GM12878 (cell line): ENCODE results near the gene SLC27A5. TPM values are rescaled to one million over a fixed set of nuclear protein-coding genes. Genes with fewer than 3 reads are reported as not detected.

Experiments
- ATAC-seq: fragments of 200-7000 bp; cut with Tn5 transposase; 3 replicates; pipeline ENCODE4 v1.9.1; 2020; ENCODE audit warnings: mild to moderate bottlenecking, moderate library complexity
- BruUV-seq: library from RNA; stranded (reverse); fragments of 400-500 nt; replicated peaks from 2 replicates; lab custom pipeline; 2021; lab: Mats Ljungman, UMichigan
- CTCF ChIA-PET: fragments of 300-600 bp; sonication (Branson Sonifier 250); formaldehyde crosslinking; extraction: SDS; loops from one replicate; lab custom pipeline; 2021; ENCODE audit warnings: inconsistent platforms; lab: Yijun Ruan, JAX
- POLR2A ChIA-PET: fragments of 350-600 bp; formaldehyde crosslinking; extraction: SDS; loops from one replicate; lab custom pipeline; 2021; ENCODE audit warnings: inconsistent platforms; lab: Charles Lee
- RAD21 ChIA-PET: fragments of 300-600 bp; sonication (Branson Sonifier 250); formaldehyde crosslinking; loops from one replicate; lab custom pipeline; 2023; ENCODE audit warnings: antibody characterized with exemption; ENCODE audit not compliant: unreplicated experiment; lab: Charles Lee
- SMC1A ChIA-PET: fragments of 300-600 bp; sonication (Branson Sonifier 250); formaldehyde crosslinking; loops from one replicate; lab custom pipeline; 2023; ENCODE audit not compliant: unreplicated experiment, uncharacterized antibody; lab: Charles Lee
- DNase-seq: peaks from one replicate; pipeline ENCODE4 v3.0.0-alpha.2; 2011; ENCODE audit warnings: low read depth, low spot score
- FAIRE-seq: peaks from 3 replicates; lab custom pipeline; 2011; peaks lifted over from hg19 to GRCh38; lab: Jason Lieb, UNC
- H2AFZ ChIP-seq: 2 replicates; pipeline ENCODE4 v1.6.0; 2011; ENCODE audit warnings: low read depth, low read length, control low read depth; ENCODE audit not compliant: control insufficient read depth
- H3K27ac ChIP-seq: 2 replicates; pipeline ENCODE4 v1.5.1; 2011; ENCODE audit warnings: control low read depth; ENCODE audit not compliant: control insufficient read depth, insufficient read depth
- H3K27me3 ChIP-seq, 2 experiments: replicated peaks in 1 of 2; 2 replicates each; pipeline versions ENCODE4 v1.6.0 to v1.6.1; 2011; ENCODE audit warnings: low read length in 1 of 2; ENCODE audit not compliant: control insufficient read depth in 2 of 2, insufficient read depth in 2 of 2
- H3K36me3 ChIP-seq, 2 experiments: 2 replicates each; pipeline ENCODE4 v1.5.1; 2011; ENCODE audit warnings: low read length in 1 of 2; ENCODE audit not compliant: control insufficient read depth in 2 of 2, insufficient read depth in 2 of 2
- H3K4me1 ChIP-seq: 2 replicates; pipeline ENCODE4 v1.6.1; 2011; ENCODE audit warnings: mild to moderate bottlenecking, low read length, moderate library complexity, mixed read lengths; ENCODE audit not compliant: control insufficient read depth, insufficient read depth
- H3K4me2 ChIP-seq: 2 replicates; pipeline ENCODE4 v1.6.0; 2011; ENCODE audit warnings: control low read depth; ENCODE audit not compliant: control insufficient read depth, insufficient read depth
- H3K4me3 ChIP-seq: fragments of 200-600 bp; sonication (generic); 2 replicates; pipeline ENCODE4 v1.5.1; 2016
- H3K79me2 ChIP-seq: 2 replicates; pipeline ENCODE4 v1.6.0; 2011; ENCODE audit warnings: low read length; ENCODE audit not compliant: control insufficient read depth, insufficient read depth
- H3K9ac ChIP-seq: 2 replicates; pipeline ENCODE4 v1.8.0; 2011; ENCODE audit warnings: low read length, control low read depth, mixed read lengths; ENCODE audit not compliant: control insufficient read depth, insufficient read depth
- H3K9me3 ChIP-seq: replicated peaks from 3 replicates; pipeline ENCODE4 v1.5.1; 2011; ENCODE audit warnings: mild to moderate bottlenecking, low read length; ENCODE audit not compliant: control insufficient read depth, insufficient read depth
- H4K20me1 ChIP-seq: 2 replicates; pipeline ENCODE4 v1.6.0; 2011; ENCODE audit not compliant: control insufficient read depth, insufficient read depth
- MAX ChIP-seq: IDR thresholded peaks from 2 replicates; pipeline ENCODE4 v1.6.1; 2012; ENCODE audit warnings: low read depth, low read length, improper control_type of control experiment
- POLR2A ChIP-seq: IDR thresholded peaks from 2 replicates; pipeline ENCODE4 v1.6.1; 2011; ENCODE audit warnings: low read depth, mild to moderate bottlenecking, low read length
- RAD21 ChIP-seq: IDR thresholded peaks from 2 replicates; pipeline ENCODE4 v1.6.1; 2011; ENCODE audit warnings: mild to moderate bottlenecking, low read depth, low read length, moderate library complexity; ENCODE audit not compliant: insufficient read depth
- WGBS: methylation state at CpG from one replicate; pipeline ENCODE4 v1.1.6; 2016; ENCODE audit warnings: low lambda C conversion rate; ENCODE audit not compliant: insufficient replicate concordance, insufficient coverage; ENCODE audit errors: missing lambda C conversion rate; 5-methylcytosine and 5-hydroxymethylcytosine counted together
- in situ Hi-C: fragments of 300-500 bp; cut with MboI; formaldehyde crosslinking; loops from 9 replicates; pipeline ENCODE4 v1.14.3; 2018; ENCODE audit warnings: mixed read lengths
- intact Hi-C: fragments of 100-400 bp; cut with micrococcal nuclease; formaldehyde crosslinking; loops from one replicate; pipeline ENCODE4 v1.14.2; 2022; ENCODE audit not compliant: unreplicated experiment
- polyA plus RNA-seq, 11 experiments: library from polyadenylated mRNA; depleted of rRNA in 4 of 11; unstranded in 6 of 11; stranded (reverse) in 5 of 11; fragments of >200 nt; fragmentation: Nextera tagmentation in 4 of 11; fragmentation: Illumina TruSeq in 1 of 11; extraction: Ambion mirVana in 4 of 11; extraction: Trizol in 1 of 11; gene quantifications; 1 replicate in 1 of 11; 2 replicates in 10 of 11; pipeline versions ENCODE4 v1.2.1 to v1.2.3, GENCODE V29; 2011 to 2016; ENCODE audit warnings: inconsistent platforms in 2 of 11, missing spikeins in 2 of 11, low read depth in 1 of 11
- total RNA-seq, 4 experiments: library from RNA; depleted of rRNA in 3 of 4; stranded (reverse); fragments of >200 nt in 3 of 4; fragmentation: Illumina TruSeq in 1 of 4; extraction: Trizol in 1 of 4; gene quantifications; 2 replicates each; pipeline versions ENCODE4 v1.2.1 to v1.2.3, GENCODE V29; 2013 to 2021
- TF ChIP-seq, protein P1 (sequence below): fragments of 450-650 bp; IDR thresholded peaks from 2 replicates; pipeline ENCODE4 v1.6.1; 2016; ENCODE audit warnings: mild to moderate bottlenecking
- TF ChIP-seq, protein P2 (sequence below): IDR thresholded peaks from 2 replicates; pipeline ENCODE4 v1.6.1; 2012; ENCODE audit warnings: improper control_type of control experiment, low read depth, low read length; ENCODE audit not compliant: insufficient replicate concordance
- TF ChIP-seq, protein P3 (sequence below): IDR thresholded peaks from 2 replicates; pipeline ENCODE4 v1.6.1; 2012; ENCODE audit warnings: low read length, inconsistent platforms

SLC27A5 gene
- total and polyA plus RNA-seq, 10 of the 15 experiments (the other 5 are each of a cell fraction or from before 2014, with no cell fraction given) = 21.2 to 127 (median 31.8) TPM

- WGBS = 64% methylated on average over 18 of the region's 18 CpGs
- no peaks in the 10 kb centered on the region for H3K27me3 ChIP-seq
- peak overlapping the region; percentile 94 for H3K4me3 ChIP-seq
- CTCF ChIA-PET = interaction anchor here (0.9 to 3.9 kb wide), 4 partner anchors 21 to 34 kb away, joined by 3 to 37 read pairs (median 4); partner anchors contain the start of gene ZBTB45
- H3K9ac ChIP-seq = peak overlapping the region; percentile 82
- H3K79me2 ChIP-seq = peaks cover 43% of the 10 kb centered on the region
- no peak for ATAC-seq
- intact Hi-C loops = no loop called here
- H2AFZ ChIP-seq = no peak overlapping the region; the same call in 1 of the 2 replicates
- no peak for FAIRE-seq
- TF ChIP-seq, protein P1, sequence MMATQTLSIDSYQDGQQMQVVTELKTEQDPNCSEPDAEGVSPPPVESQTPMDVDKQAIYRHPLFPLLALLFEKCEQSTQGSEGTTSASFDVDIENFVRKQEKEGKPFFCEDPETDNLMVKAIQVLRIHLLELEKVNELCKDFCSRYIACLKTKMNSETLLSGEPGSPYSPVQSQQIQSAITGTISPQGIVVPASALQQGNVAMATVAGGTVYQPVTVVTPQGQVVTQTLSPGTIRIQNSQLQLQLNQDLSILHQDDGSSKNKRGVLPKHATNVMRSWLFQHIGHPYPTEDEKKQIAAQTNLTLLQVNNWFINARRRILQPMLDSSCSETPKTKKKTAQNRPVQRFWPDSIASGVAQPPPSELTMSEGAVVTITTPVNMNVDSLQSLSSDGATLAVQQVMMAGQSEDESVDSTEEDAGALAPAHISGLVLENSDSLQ = peak; percentile 55; the same call in 1 of the 2 replicates
- TF ChIP-seq POLR2A = peak; percentile 29; the same call in 1 of the 2 replicates
- TF ChIP-seq, protein P2, sequence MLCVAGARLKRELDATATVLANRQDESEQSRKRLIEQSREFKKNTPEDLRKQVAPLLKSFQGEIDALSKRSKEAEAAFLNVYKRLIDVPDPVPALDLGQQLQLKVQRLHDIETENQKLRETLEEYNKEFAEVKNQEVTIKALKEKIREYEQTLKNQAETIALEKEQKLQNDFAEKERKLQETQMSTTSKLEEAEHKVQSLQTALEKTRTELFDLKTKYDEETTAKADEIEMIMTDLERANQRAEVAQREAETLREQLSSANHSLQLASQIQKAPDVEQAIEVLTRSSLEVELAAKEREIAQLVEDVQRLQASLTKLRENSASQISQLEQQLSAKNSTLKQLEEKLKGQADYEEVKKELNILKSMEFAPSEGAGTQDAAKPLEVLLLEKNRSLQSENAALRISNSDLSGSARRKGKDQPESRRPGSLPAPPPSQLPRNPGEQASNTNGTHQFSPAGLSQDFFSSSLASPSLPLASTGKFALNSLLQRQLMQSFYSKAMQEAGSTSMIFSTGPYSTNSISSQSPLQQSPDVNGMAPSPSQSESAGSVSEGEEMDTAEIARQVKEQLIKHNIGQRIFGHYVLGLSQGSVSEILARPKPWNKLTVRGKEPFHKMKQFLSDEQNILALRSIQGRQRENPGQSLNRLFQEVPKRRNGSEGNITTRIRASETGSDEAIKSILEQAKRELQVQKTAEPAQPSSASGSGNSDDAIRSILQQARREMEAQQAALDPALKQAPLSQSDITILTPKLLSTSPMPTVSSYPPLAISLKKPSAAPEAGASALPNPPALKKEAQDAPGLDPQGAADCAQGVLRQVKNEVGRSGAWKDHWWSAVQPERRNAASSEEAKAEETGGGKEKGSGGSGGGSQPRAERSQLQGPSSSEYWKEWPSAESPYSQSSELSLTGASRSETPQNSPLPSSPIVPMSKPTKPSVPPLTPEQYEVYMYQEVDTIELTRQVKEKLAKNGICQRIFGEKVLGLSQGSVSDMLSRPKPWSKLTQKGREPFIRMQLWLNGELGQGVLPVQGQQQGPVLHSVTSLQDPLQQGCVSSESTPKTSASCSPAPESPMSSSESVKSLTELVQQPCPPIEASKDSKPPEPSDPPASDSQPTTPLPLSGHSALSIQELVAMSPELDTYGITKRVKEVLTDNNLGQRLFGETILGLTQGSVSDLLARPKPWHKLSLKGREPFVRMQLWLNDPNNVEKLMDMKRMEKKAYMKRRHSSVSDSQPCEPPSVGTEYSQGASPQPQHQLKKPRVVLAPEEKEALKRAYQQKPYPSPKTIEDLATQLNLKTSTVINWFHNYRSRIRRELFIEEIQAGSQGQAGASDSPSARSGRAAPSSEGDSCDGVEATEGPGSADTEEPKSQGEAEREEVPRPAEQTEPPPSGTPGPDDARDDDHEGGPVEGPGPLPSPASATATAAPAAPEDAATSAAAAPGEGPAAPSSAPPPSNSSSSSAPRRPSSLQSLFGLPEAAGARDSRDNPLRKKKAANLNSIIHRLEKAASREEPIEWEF = no peak
- TF ChIP-seq, protein P3, sequence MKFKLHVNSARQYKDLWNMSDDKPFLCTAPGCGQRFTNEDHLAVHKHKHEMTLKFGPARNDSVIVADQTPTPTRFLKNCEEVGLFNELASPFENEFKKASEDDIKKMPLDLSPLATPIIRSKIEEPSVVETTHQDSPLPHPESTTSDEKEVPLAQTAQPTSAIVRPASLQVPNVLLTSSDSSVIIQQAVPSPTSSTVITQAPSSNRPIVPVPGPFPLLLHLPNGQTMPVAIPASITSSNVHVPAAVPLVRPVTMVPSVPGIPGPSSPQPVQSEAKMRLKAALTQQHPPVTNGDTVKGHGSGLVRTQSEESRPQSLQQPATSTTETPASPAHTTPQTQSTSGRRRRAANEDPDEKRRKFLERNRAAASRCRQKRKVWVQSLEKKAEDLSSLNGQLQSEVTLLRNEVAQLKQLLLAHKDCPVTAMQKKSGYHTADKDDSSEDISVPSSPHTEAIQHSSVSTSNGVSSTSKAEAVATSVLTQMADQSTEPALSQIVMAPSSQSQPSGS = no peak
- no peak for TF ChIP-seq MAX
- TF ChIP-seq RAD21 = no peak
- TF ChIP-seq, all 136 proteins: peak for 2
- DNase-seq = no peak
- Histone ChIP-seq H3K9me3 (no peaks in the 10 kb centered on the region), H3K4me2 (peak overlapping the region; percentile 98), H3K36me3 (peaks cover 16 to 36% of the 10 kb centered on the region in 2 experiments; a peak in 3 of 4 replicates), H4K20me1 (no peaks in the 10 kb centered on the region; the same call in none of the 2 replicates), H3K4me1 (peaks cover 28% of the 10 kb centered on the region), H3K27ac (peak overlapping the region; percentile 93)
- in situ Hi-C loops = no loop called here
- RAD21 ChIA-PET = interaction anchor here (0.9 to 1.9 kb wide), 6 partner anchors 9 to 35 kb away, joined by 3 to 13 read pairs (median 4); partner anchors contain the start of genes TRIM28 and ZBTB45
- POLR2A ChIA-PET = interaction anchor here (0.6 to 3.1 kb wide), 13 partner anchors 8 to 95 kb away, joined by 3 to 41 read pairs (median 5); partner anchors contain the start of genes MZF1, TRIM28 and ZBTB45
- TSS peak; percentile 40 for BruUV-seq
- SMC1A ChIA-PET = interaction anchor here (1.0 to 2.9 kb wide), 5 partner anchors 9 to 34 kb away, joined by 3 to 21 read pairs (median 10); partner anchors contain the start of genes TRIM28 and ZBTB45
These were observed 42.2 kb upstream of the SLC27A5 start for GRCh38 chr19:58553799-58554493.
